NT2/D1 (cell line): ENCODE results near the gene CHID1.

ENCODE experiments used
- DNase-seq: peaks from one replicate; pipeline ENCODE4 v3.0.0-alpha.2; 2011; ENCODE audit warnings: low read depth, low spot score
- H3K27me3 ChIP-seq: 2 replicates; pipeline ENCODE4 v1.6.0; 2011; ENCODE audit warnings: mild to moderate bottlenecking; ENCODE audit not compliant: insufficient read length, insufficient read depth
- H3K36me3 ChIP-seq: 2 replicates; pipeline ENCODE4 v1.6.1; 2011; ENCODE audit warnings: mild to moderate bottlenecking, low read length, mixed read lengths; ENCODE audit not compliant: insufficient read depth, insufficient read length
- H3K4me1 ChIP-seq: 2 replicates; pipeline ENCODE4 v1.5.1; 2011; ENCODE audit not compliant: insufficient read depth, insufficient read length
- H3K4me3 ChIP-seq: 2 replicates; pipeline ENCODE4 v1.5.1; 2011; ENCODE audit warnings: low read depth; ENCODE audit not compliant: insufficient read length
- H3K9ac ChIP-seq: 2 replicates; pipeline ENCODE4 v1.6.0; 2011; ENCODE audit warnings: low read depth; ENCODE audit not compliant: insufficient read length
- H3K9me3 ChIP-seq: 2 replicates; pipeline ENCODE4 v1.5.1; 2011; ENCODE audit warnings: mild to moderate bottlenecking, low read length; ENCODE audit not compliant: insufficient read depth
- SUZ12 ChIP-seq: IDR thresholded peaks from 2 replicates; pipeline ENCODE4 v1.6.1; 2011; ENCODE audit not compliant: insufficient read length, insufficient read depth; ENCODE audit errors: extremely low read depth
- YY1 ChIP-seq: IDR thresholded peaks from 2 replicates; pipeline ENCODE4 v1.6.1; 2011; ENCODE audit not compliant: insufficient read length, insufficient read depth
- ZNF274 ChIP-seq: IDR thresholded peaks from 2 replicates; pipeline ENCODE4 v1.6.1; 2011; ENCODE audit warnings: mild to moderate bottlenecking, low read depth, low read length

Gene CHID1

GRCh38 chr11:855796-856195 is 54.8 kb downstream of the CHID1 start:
- no peak for DNase-seq
- Histone ChIP-seq H3K9ac (no peak overlapping the region), H3K4me1 (peaks cover 65% of the 10 kb centered on the region), H3K27me3 (no peaks in the 10 kb centered on the region), H3K36me3 (peaks cover 33% of the 10 kb centered on the region), H3K4me3 (no peak overlapping the region), H3K9me3 (no peaks in the 10 kb centered on the region)
- TF ChIP-seq YY1 (no peak), SUZ12 (no peak), ZNF274 (no peak)

- Histone ChIP-seq H3K36me3 (peaks cover 33% of the 10 kb centered on the region), H3K9ac (no peak overlapping the region), H3K4me1 (peaks cover 60% of the 10 kb centered on the region), H3K27me3 (no peaks in the 10 kb centered on the region), H3K9me3 (no peaks in the 10 kb centered on the region), H3K4me3 (no peak overlapping the region)
- DNase-seq, result no peak
- TF ChIP-seq ZNF274 (no peak), SUZ12 (no peak), YY1 (no peak)
These were observed 55.3 kb downstream of the CHID1 start for GRCh38 chr11:855330-855674.

- no peaks in the 10 kb centered on the region for H3K9me3 ChIP-seq
- peaks cover 33% of the 10 kb centered on the region for H3K36me3 ChIP-seq
- TF ChIP-seq ZNF274 (no peak), YY1 (no peak), SUZ12 (no peak)
- H3K4me1 ChIP-seq, result peaks cover 55% of the 10 kb centered on the region
- H3K9ac ChIP-seq, result peak overlapping the region; percentile 50
- H3K4me3 ChIP-seq, result no peak overlapping the region
- DNase-seq, result no peak
- H3K27me3 ChIP-seq, result no peaks in the 10 kb centered on the region
These were observed 55.8 kb downstream of the CHID1 start for GRCh38 chr11:854601-855329.

- no peak for DNase-seq
- H3K4me3 ChIP-seq, result no peak overlapping the region
- H3K9ac ChIP-seq, result no peak overlapping the region
- H3K4me1 ChIP-seq, result peaks cover 48% of the 10 kb centered on the region
- H3K9me3 ChIP-seq, result no peaks in the 10 kb centered on the region
- peaks cover 33% of the 10 kb centered on the region for H3K36me3 ChIP-seq
- TF ChIP-seq SUZ12 (no peak), ZNF274 (no peak), YY1 (no peak)
- no peaks in the 10 kb centered on the region for H3K27me3 ChIP-seq
These were observed 56.7 kb downstream of the CHID1 start for GRCh38 chr11:853682-854448.

GRCh38 chr11:852762-853161 is 57.8 kb downstream of the CHID1 start:
- H3K27me3 ChIP-seq, result no peaks in the 10 kb centered on the region
- H3K4me3 ChIP-seq, result no peak overlapping the region
- H3K4me1 ChIP-seq, result peaks cover 50% of the 10 kb centered on the region
- no peak for DNase-seq
- H3K9ac ChIP-seq, result peak overlapping the region; percentile 64
- H3K36me3 ChIP-seq, result peaks cover 34% of the 10 kb centered on the region
- TF ChIP-seq SUZ12 (no peak), ZNF274 (no peak), YY1 (no peak)
- H3K9me3 ChIP-seq, result no peaks in the 10 kb centered on the region

- peaks cover 58% of the 10 kb centered on the region for H3K4me1 ChIP-seq
- H3K27me3 ChIP-seq, result no peaks in the 10 kb centered on the region
- H3K36me3 ChIP-seq, result peaks cover 37% of the 10 kb centered on the region
- TF ChIP-seq ZNF274, result no peak
- no peak for TF ChIP-seq YY1
- no peak for TF ChIP-seq SUZ12
- H3K4me3 ChIP-seq, result peak overlapping the region; percentile 75
- peak overlapping the region; percentile 80 for H3K9ac ChIP-seq
- DNase-seq, result no peak
- no peaks in the 10 kb centered on the region for H3K9me3 ChIP-seq
These were observed 59.5 kb downstream of the CHID1 start for GRCh38 chr11:850775-851763.
